Activated naive CD8-positive, alpha-beta T cell treated with anti-CD3 and anti-CD28 coated beads for 36 hours (primary cell): ENCODE data around the gene ZG16. TPM values are rescaled to one million over a fixed set of nuclear protein-coding genes. Genes with fewer than 3 reads are reported as not detected.
A peak's percentile ranks its signal among the peaks of the same experiment; 100 is the strongest.

ENCODE experiments used
- DNase-seq: peaks from one replicate; pipeline ENCODE4 v3.0.0; 2021
- H3K27ac Mint-ChIP-seq: one replicate; pipeline ENCODE4 v1.8.0; 2022; ENCODE audit warnings: mild to moderate bottlenecking, moderate library complexity, mixed read lengths
- H3K27me3 Mint-ChIP-seq: one replicate; pipeline ENCODE4 v1.8.0; 2022; ENCODE audit warnings: mild to moderate bottlenecking, mixed read lengths
- H3K36me3 Mint-ChIP-seq: one replicate; pipeline ENCODE4 v1.8.0; 2021; ENCODE audit warnings: mild to moderate bottlenecking, mixed read lengths
- H3K4me1 Mint-ChIP-seq: one replicate; pipeline ENCODE4 v1.8.0; 2021; ENCODE audit warnings: mixed read lengths
- H3K4me3 Mint-ChIP-seq: one replicate; pipeline ENCODE4 v1.8.0; 2022; ENCODE audit warnings: mild to moderate bottlenecking, moderate library complexity, mixed read lengths
- H3K9me3 Mint-ChIP-seq: one replicate; pipeline ENCODE4 v1.8.0; 2022; ENCODE audit warnings: mixed read lengths
- total RNA-seq, 2 experiments: library from RNA; stranded (reverse); gene quantifications; one replicate each; pipeline ENCODE4 v1.2.3, GENCODE V29; 2021

Gene ZG16
- total RNA-seq, 2 experiments from 2014 or later: not detected

- peak within 1 kb of the TSS; percentile 94 for H3K4me3 Mint-ChIP-seq
- peaks cover 54% of the 10 kb centered on the region for H3K4me1 Mint-ChIP-seq
- H3K9me3 Mint-ChIP-seq: no peaks in the 10 kb centered on the region
- peaks cover 23% of the 10 kb centered on the region for H3K36me3 Mint-ChIP-seq
- peak within 1 kb of the TSS; percentile 95 for H3K27ac Mint-ChIP-seq
- H3K27me3 Mint-ChIP-seq: peaks cover 8% of the 10 kb centered on the region
- peak; percentile 98 for DNase-seq
Measured at GRCh38 chr16:29815793-29816693, 38.0 kb downstream of the ZG16 start, which contains the start of gene PAGR1. TSS of gene PAGR1 (plus strand) at chr16:29816152. CDS start at chr16:29816526, 374 bp downstream.

GRCh38 chr16:29816694-29817441 is 38.8 kb downstream of the ZG16 start:
- peaks cover 53% of the 10 kb centered on the region for H3K4me1 Mint-ChIP-seq
- H3K27ac Mint-ChIP-seq: peak overlapping the region; percentile 95
- peaks cover 8% of the 10 kb centered on the region for H3K27me3 Mint-ChIP-seq
- H3K36me3 Mint-ChIP-seq: peaks cover 22% of the 10 kb centered on the region
- H3K4me3 Mint-ChIP-seq: peak overlapping the region; percentile 94
- peak; percentile 84 for DNase-seq
- H3K9me3 Mint-ChIP-seq: no peaks in the 10 kb centered on the region

- DNase-seq: no peak
- peak overlapping the region; percentile 87 for H3K27ac Mint-ChIP-seq
- peaks cover 4% of the 10 kb centered on the region for H3K27me3 Mint-ChIP-seq
- peaks cover 61% of the 10 kb centered on the region for H3K4me1 Mint-ChIP-seq
- peak overlapping the region; percentile 82 for H3K4me3 Mint-ChIP-seq
- no peaks in the 10 kb centered on the region for H3K9me3 Mint-ChIP-seq
- peaks cover 24% of the 10 kb centered on the region for H3K36me3 Mint-ChIP-seq
Measured at GRCh38 chr16:29818082-29818481, 40.0 kb downstream of the ZG16 start.

- Mint-ChIP-seq H3K27ac (peak overlapping the region; percentile 94), H3K27me3 (peaks cover 4% of the 10 kb centered on the region), H3K4me3 (peak overlapping the region; percentile 89), H3K4me1 (peaks cover 65% of the 10 kb centered on the region), H3K9me3 (no peaks in the 10 kb centered on the region), H3K36me3 (peaks cover 24% of the 10 kb centered on the region)
- no peak for DNase-seq
Measured at GRCh38 chr16:29819506-29819905, 41.5 kb downstream of the ZG16 start.

- Mint-ChIP-seq H3K27me3 (peaks cover 4% of the 10 kb centered on the region), H3K27ac (peak within 1 kb of the TSS; percentile 94), H3K4me1 (peaks cover 65% of the 10 kb centered on the region), H3K9me3 (no peaks in the 10 kb centered on the region), H3K36me3 (peaks cover 24% of the 10 kb centered on the region), H3K4me3 (peak within 1 kb of the TSS; percentile 89)
- DNase-seq: peak; percentile 59
Measured at GRCh38 chr16:29820271-29820701, 42.2 kb downstream of the ZG16 start, which contains the start of gene MVP. TSS of gene MVP (plus strand) at chr16:29820462. CDS start at chr16:29830550, 10,088 bp downstream.

- H3K4me1 Mint-ChIP-seq: peaks cover 68% of the 10 kb centered on the region
- peak; percentile 61 for DNase-seq
- no peaks in the 10 kb centered on the region for H3K9me3 Mint-ChIP-seq
- peaks cover 24% of the 10 kb centered on the region for H3K36me3 Mint-ChIP-seq
- peaks cover under 1% of the 10 kb centered on the region for H3K27me3 Mint-ChIP-seq
- H3K27ac Mint-ChIP-seq: peak overlapping the region; percentile 94
- H3K4me3 Mint-ChIP-seq: peak overlapping the region; percentile 89
Measured at GRCh38 chr16:29820730-29821642, 42.9 kb downstream of the ZG16 start.

GRCh38 chr16:29821643-29822115 is 43.6 kb downstream of the ZG16 start:
- DNase-seq: no peak
- Mint-ChIP-seq H3K9me3 (no peaks in the 10 kb centered on the region), H3K36me3 (peaks cover 23% of the 10 kb centered on the region), H3K27ac (peak overlapping the region; percentile 94), H3K27me3 (no peaks in the 10 kb centered on the region), H3K4me3 (peak overlapping the region; percentile 89), H3K4me1 (peaks cover 75% of the 10 kb centered on the region)

- no peaks in the 10 kb centered on the region for H3K27me3 Mint-ChIP-seq
- no peak for DNase-seq
- peak overlapping the region; percentile 97 for H3K27ac Mint-ChIP-seq
- H3K4me3 Mint-ChIP-seq: peak overlapping the region; percentile 26
- H3K9me3 Mint-ChIP-seq: no peaks in the 10 kb centered on the region
- peaks cover 2% of the 10 kb centered on the region for H3K36me3 Mint-ChIP-seq
- peaks cover 73% of the 10 kb centered on the region for H3K4me1 Mint-ChIP-seq
Measured at GRCh38 chr16:29824589-29825144, 46.6 kb downstream of the ZG16 start.

GRCh38 chr16:29825145-29826044 is 47.3 kb downstream of the ZG16 start:
- H3K4me3 Mint-ChIP-seq: peak overlapping the region; percentile 26
- H3K36me3 Mint-ChIP-seq: peaks cover 2% of the 10 kb centered on the region
- no peaks in the 10 kb centered on the region for H3K27me3 Mint-ChIP-seq
- no peaks in the 10 kb centered on the region for H3K9me3 Mint-ChIP-seq
- peak overlapping the region; percentile 97 for H3K27ac Mint-ChIP-seq
- peaks cover 71% of the 10 kb centered on the region for H3K4me1 Mint-ChIP-seq
- peak; percentile 64 for DNase-seq

GRCh38 chr16:29826342-29826695 is 48.3 kb downstream of the ZG16 start:
- no peaks in the 10 kb centered on the region for H3K27me3 Mint-ChIP-seq
- peak overlapping the region; percentile 78 for H3K4me3 Mint-ChIP-seq
- H3K4me1 Mint-ChIP-seq: peaks cover 68% of the 10 kb centered on the region
- H3K27ac Mint-ChIP-seq: peak overlapping the region; percentile 97
- no peak for DNase-seq
- H3K36me3 Mint-ChIP-seq: peaks cover 2% of the 10 kb centered on the region
- H3K9me3 Mint-ChIP-seq: no peaks in the 10 kb centered on the region

GRCh38 chr16:29830774-29831173 is 52.7 kb downstream of the ZG16 start:
- H3K9me3 Mint-ChIP-seq: no peaks in the 10 kb centered on the region
- no peak overlapping the region for H3K27ac Mint-ChIP-seq
- H3K4me1 Mint-ChIP-seq: peaks cover 39% of the 10 kb centered on the region
- H3K4me3 Mint-ChIP-seq: no peak overlapping the region
- no peak for DNase-seq
- H3K27me3 Mint-ChIP-seq: no peaks in the 10 kb centered on the region
- peaks cover 9% of the 10 kb centered on the region for H3K36me3 Mint-ChIP-seq

GRCh38 chr16:29831490-29831889 is 53.4 kb downstream of the ZG16 start:
- H3K36me3 Mint-ChIP-seq: peaks cover 9% of the 10 kb centered on the region

More at GRCh38 chr16:29831490-29831889, 53.4 kb downstream of the ZG16 start:
- Mint-ChIP-seq H3K27ac (no peak overlapping the region), H3K9me3 (no peaks in the 10 kb centered on the region), H3K4me3 (no peak overlapping the region), H3K4me1 (peaks cover 32% of the 10 kb centered on the region), H3K27me3 (no peaks in the 10 kb centered on the region)
- no peak for DNase-seq
